GM06990 (cell line): ENCODE results near the gene TMPRSS5.

Source experiments
- DNase-seq: peaks from one replicate; pipeline ENCODE4 v3.0.0-alpha.2; 2011; ENCODE audit not compliant: insufficient read length; ENCODE audit errors: extremely low read depth
- H3K27me3 ChIP-seq: replicated peaks from 2 replicates; pipeline ENCODE4 v1.6.0; 2011; ENCODE audit warnings: low read length; ENCODE audit not compliant: control insufficient read depth, insufficient read depth
- H3K36me3 ChIP-seq: 2 replicates; pipeline ENCODE4 v1.5.1; 2011; ENCODE audit warnings: low read length; ENCODE audit not compliant: control insufficient read depth, insufficient read depth
- H3K4me3 ChIP-seq: replicated peaks from 2 replicates; pipeline ENCODE4 v1.5.1; 2011; ENCODE audit warnings: low read depth, mild to moderate bottlenecking, control low read depth, low read length
- TF ChIP-seq, protein P1 (sequence below): IDR thresholded peaks from 2 replicates; pipeline ENCODE4 v1.5.1; 2011; ENCODE audit warnings: low read length, control low read depth, mild to moderate bottlenecking, inconsistent platforms; ENCODE audit not compliant: insufficient read depth, poor library complexity, severe bottlenecking

TMPRSS5 gene

GRCh38 chr11:113685654-113686359, 20.3 kb downstream of the TMPRSS5 start:
- Histone ChIP-seq H3K27me3 (no peaks in the 10 kb centered on the region; the same call in 1 of the 2 replicates), H3K36me3 (no peaks in the 10 kb centered on the region), H3K4me3 (no peak overlapping the region)
- TF ChIP-seq, protein P1, sequence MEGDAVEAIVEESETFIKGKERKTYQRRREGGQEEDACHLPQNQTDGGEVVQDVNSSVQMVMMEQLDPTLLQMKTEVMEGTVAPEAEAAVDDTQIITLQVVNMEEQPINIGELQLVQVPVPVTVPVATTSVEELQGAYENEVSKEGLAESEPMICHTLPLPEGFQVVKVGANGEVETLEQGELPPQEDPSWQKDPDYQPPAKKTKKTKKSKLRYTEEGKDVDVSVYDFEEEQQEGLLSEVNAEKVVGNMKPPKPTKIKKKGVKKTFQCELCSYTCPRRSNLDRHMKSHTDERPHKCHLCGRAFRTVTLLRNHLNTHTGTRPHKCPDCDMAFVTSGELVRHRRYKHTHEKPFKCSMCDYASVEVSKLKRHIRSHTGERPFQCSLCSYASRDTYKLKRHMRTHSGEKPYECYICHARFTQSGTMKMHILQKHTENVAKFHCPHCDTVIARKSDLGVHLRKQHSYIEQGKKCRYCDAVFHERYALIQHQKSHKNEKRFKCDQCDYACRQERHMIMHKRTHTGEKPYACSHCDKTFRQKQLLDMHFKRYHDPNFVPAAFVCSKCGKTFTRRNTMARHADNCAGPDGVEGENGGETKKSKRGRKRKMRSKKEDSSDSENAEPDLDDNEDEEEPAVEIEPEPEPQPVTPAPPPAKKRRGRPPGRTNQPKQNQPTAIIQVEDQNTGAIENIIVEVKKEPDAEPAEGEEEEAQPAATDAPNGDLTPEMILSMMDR: no peak
- DNase-seq: no peak

- H3K36me3 ChIP-seq: no peaks in the 10 kb centered on the region
- no peak overlapping the region for H3K4me3 ChIP-seq
- no peaks in the 10 kb centered on the region; the same call in 1 of the 2 replicates for H3K27me3 ChIP-seq
- TF ChIP-seq, protein P1: no peak
- DNase-seq: no peak
These were observed 21.6 kb downstream of the TMPRSS5 start for GRCh38 chr11:113684496-113684895.

GRCh38 chr11:113683481-113684046, 22.5 kb downstream of the TMPRSS5 start:
- TF ChIP-seq, protein P1: no peak
- H3K36me3 ChIP-seq: no peaks in the 10 kb centered on the region
- no peak for DNase-seq
- H3K27me3 ChIP-seq: no peaks in the 10 kb centered on the region; the same call in 1 of the 2 replicates
- H3K4me3 ChIP-seq: no peak overlapping the region

DNA sequence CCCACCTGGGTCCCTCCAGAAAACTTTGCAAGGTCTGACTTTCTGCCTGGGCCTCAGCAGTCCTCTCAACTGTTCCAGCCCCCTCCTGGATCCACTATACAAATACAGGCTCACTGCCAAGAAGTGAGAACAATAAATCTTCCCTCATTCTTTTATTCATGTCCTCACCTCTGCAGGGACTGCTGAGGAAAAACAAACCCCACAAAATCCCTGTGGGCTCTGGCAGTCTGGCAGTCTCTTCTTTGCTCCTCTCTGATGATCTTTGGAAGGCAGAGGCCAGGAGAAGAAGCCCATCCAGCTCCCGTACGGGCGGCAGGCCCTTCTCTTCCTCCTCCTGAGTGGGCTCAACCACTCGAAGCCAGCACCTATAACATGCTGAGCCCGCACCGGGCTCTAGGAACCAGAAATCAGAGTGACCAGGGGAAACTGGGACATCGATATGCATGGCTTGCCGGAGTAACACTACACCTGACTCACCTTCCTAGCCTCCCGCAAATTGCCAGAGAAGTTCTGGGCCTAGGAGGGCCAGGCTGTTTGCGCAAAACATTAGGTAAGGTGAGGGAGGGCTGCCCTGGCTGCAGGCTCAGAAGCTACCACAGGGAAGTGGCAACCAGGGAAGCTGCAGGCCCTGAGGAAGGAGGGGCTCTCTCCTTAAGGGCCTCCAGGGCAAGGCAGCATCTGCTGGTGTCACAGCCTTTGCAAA, 24.2 kb downstream of the TMPRSS5 start:
- DNase-seq: no peak
- no peak overlapping the region for H3K4me3 ChIP-seq
- TF ChIP-seq, protein P1: no peak
- H3K27me3 ChIP-seq: no peaks in the 10 kb centered on the region; the same call in 1 of the 2 replicates
- no peaks in the 10 kb centered on the region for H3K36me3 ChIP-seq

DNA sequence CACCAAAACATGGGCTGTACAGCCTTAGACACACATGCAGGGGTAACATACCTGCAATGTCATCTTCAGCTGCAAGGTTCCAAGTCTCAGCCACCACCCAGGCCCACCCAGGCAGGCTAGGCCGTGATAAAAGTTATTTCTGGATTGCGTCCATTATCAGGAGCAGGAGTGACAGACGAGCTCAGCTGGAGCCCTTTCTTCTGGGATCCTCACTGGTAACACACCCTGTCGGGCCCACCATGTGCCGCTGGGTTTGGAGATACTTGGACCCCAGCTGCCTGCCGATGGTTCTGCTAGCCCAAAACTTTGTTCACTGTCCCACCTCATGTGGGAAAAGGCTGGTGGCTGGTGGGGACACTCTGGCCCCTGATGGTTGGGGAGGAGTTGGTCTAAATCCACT, 24.8 kb downstream of the TMPRSS5 start:
- TF ChIP-seq, protein P1: no peak
- no peak for DNase-seq
- no peaks in the 10 kb centered on the region; the same call in 1 of the 2 replicates for H3K27me3 ChIP-seq
- no peak overlapping the region for H3K4me3 ChIP-seq
- H3K36me3 ChIP-seq: no peaks in the 10 kb centered on the region
